Hematopoietic multipotent progenitor cell treated with erythropoietin and hydrocortisone succinate and interleukin-3 and kit ligand, for 17 days (in vitro differentiated cells): Measurements from ENCODE around the gene DNAJC22.
"Not testable (repeated sequence)": the region's sequence is repeated elsewhere in the genome, so short reads cannot be mapped to it uniquely, and the experiment has no call there.

ENCODE experiments used
- DNase-seq: peaks from one replicate; pipeline ENCODE4 v3.0.0-alpha.2; 2015; ENCODE audit warnings: low spot score

The DNAJC22 gene

DNA sequence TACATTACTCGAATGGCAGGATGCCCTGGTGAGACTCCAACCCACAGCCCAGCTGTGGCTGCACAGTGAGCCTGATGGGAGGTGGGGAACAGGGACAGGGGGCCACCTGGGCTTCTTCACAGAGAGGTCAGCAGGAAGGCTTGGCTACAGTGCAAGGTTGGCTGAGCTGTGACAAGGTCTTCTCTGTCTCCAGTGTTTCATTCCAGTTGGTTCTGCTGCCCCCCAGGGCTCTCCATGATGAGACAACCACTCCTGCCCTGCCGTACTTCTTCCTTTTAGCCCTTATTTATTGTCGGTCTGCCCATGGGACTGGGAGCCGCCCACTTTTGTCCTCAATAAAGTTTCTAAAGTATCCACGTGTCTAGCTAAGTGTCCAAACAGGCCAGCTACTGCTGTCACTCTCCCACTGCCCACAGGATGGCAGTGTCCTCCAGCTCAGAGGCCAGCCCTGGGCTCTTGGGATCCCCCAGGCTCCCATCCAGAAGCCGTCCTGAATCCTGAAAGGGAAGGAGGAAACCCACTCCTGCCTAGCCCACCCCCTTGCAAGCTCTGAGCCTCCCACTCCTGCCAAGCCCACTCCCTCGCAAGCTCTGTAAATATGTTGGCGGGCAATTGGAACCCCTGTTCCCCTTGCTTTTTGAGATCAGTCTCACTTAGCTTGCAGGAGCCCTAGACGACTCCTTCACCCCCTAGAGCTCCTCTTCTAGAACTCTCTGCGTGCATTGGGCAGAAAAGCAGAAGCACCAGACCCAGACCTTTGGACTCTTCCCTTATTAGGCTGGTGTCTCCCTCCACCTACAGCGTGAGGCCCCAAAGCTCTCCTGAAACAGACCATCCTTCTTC is 15.1 kb upstream of the DNAJC22 start:
- no peak for DNase-seq

DNA sequence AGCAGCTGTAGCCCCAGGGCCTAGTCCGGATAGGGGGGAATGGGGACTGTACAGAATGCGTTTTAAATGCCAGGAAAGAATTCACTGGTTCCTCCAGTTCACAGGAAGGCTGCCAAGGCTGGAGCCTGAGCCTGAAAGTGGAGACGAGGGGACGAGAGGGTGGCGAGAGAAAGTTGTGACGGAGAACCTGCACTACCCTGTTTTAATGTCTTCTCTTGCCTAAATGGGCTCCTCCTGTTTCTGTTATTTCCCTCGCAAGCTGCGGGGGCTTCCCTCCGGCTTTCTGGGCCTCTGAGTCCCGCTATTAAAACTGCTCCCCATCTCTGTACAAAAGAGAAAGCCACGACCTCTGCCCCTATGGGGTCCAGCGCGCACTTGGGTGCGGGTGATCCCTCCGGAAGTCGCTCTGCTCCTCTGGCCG is 14.2 kb upstream of the DNAJC22 start:
- no peak for DNase-seq

DNA sequence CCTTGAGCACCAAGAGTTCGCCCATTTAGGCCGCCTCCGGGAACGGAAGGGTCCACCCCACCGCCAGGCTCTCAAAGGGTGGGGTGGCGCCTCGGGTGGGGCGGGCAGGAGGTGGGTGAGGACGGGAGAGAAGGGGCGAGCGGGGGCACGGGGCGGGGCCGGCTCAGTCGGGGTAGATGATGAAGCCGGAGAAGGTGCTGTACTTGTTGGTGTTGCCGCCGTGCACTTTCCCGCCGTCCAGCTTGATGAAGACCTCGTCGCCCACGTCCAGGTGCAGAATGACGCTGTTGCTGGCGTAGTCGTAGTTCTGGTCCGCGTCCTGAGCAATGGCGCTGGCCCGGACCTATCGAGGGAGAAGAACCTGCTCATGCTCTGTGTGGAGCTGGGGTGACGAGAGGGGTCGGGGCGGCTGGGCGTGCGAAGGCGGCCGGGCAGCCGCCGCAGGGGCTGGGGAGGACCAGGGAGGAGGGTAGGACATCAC is 13.8 kb upstream of the DNAJC22 start:
- DNase-seq: no peak

DNA sequence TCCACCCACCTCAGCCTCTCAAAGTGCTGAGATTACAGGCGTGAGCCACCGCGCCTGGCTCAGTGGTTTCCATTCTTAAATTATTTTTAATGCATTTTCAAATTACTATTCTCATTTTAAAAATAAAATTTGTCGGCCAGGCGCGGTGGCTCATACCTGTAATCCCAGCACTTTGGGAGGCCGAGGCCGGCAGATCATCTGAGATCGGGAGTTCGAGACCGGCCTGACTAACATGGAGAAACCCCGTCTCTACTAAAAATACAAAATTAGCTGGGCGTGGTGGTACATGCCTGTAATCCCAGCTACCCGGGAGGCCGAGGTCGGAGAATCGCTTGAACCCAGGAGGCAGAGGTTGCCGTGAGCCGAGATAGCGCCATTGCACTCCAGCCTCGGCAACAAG is 12.9 kb upstream of the DNAJC22 start:
- not testable (repeated sequence) for DNase-seq

DNA sequence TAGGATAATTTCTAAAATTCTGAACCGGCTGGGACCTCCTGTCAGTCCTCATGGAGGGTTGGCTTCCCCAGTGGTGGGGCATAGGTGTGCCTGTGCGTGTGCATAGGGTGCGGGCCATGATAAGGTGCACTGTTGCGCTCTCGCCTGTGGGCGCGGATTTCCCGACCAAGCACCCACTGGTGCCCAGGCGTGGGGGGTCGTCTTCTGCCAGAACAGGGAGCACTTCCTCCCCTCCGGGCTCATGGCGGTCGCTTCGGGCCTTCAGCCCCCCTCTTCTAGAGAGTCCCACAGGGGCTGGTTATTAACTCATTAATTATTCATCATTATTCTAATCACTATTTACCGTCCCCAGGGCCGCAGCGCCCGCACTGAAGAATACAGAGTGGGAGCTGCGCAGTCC is 12.5 kb upstream of the DNAJC22 start:
- DNase-seq: no peak

DNA sequence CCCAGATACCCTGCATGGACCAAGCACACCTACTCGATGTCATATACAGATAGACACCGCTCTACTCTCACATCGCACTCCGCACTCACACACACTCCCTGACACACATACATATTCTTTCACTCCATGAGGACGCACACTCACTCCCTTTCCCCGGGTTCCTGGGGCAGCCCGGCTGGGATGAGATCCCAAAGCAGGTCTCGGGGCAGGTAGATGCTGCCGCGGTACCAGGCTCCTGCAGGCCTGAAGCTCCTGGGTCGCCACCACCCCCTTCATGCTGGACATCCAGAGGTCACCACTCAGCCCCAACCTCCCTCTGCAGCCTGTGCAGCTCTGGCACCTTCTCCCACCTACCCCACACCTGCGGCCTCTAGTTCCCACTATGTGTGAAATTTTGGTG is 12.0 kb upstream of the DNAJC22 start:
- DNase-seq: no peak

DNA sequence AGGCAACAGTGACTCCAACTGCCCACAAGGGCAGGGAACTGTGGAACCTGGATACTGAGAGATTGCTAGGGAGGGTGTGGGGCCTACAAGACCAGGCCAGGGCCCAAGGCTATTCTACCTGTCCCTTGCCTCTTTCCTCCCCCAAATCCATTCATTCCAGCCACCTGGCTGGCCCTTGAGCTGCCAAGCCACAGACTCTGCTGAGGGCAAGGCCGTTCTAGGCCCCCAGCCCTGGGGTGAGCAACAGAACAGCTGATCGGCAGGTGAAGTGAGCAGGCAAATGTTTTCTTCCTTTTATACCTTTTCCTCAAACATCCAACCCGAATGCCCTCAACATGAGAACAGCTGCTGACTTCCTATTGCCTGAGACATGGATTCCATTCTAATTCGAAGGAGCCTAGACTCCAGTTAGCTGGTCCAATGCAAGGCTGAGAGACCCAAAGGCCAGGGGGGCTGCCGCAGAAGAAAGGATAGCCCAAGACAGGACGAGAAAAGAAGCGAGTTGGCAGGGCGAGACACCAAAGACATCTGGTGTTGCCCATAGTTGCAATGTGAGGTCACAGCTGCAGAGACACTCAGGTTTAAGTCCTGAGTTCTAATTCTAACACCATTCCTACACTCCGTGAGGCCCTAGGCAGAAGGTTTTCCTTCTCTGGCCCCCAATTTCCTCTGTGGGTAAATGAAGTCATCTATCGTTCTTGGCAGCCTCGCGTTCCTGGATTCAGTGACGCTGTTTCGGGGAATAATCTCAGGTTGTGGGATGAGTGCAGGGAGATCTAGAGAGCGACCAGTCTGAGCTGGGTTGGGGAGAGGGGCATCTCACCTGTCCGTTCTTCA is 11.4 kb upstream of the DNAJC22 start:
- DNase-seq: no peak

DNA sequence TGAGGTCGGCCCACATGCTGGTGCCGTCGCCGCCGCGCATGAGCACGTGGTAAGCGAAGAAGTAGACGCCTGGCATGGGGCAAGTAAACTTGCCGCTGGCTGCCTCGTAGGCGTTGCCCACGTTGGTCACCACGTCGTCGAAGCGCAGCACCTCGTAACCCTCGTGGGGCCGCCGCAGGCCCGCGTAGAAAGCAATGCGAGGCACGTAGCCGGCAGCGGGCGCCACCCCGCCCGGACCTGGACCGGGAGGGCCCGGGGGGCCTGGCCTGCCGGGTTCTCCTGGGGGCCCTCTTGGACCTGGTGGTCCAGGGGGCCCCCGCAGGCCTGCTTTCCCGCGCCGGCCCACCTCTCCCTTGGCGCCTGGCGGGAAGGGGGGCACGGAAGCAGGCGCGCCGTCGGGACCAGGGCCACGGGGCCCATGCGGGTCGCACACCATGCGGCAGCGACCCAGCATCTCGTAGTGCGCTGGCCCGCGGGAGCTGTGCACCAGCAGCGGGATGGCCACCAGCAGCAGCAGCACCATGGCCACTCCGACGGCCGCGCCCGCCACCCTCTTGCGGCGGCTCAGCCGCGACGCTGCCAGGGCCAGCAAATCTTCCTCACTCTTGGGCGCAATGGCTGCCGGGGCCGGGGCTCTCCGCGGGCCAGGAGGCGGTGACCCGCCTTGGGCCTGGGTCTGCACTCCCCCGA is 10.6 kb upstream of the DNAJC22 start:
- DNase-seq: no peak

DNA sequence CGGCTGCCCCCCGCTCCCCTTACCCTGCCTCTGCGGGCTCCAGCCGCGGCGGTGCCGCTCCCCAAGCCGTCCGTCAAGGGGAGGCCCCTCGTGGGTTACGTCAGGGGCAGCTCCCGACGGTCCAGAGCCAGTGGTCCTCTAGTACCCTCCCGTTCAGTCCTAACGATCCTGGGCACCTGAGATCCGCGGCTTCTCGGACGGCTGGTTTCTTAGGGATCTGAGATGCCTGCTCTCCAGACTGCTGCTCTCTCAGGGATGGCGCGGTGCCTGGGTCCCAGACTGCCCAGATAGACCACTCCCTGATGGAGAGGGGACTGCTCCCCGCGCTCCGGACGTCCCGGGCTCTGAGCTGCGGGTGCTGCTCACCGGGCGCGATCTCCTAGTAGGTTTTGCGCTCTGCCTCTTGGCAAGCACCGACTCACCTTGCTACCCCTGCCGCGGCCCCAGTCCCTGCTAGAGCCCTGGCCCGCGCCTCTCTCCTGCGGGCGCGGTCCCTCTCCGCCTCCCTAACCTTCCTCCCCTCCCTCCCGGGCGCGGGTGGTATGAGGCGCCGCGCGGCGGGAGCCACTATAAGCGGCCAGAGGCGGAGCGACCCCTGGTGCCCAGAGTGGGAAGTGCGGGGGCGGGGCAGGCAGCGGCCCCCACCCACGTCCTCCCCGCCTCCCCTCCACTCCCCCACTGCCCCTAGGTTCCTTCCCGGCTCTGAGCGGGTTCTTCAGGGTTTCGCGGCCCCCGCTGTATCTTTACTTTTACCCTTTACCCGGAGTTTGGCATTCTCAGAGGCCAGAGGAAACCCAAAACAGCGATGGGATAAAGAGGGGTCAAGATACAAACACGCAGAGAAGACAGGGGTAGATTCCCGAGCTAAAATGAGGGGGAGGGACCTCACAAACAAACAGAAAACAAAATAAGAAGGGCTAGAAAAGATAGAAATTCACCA is 9.8 kb upstream of the DNAJC22 start, which contains the start of gene C1QL4:
TSS of gene C1QL4 (minus strand) at position 544 of the 940 bp plus-strand sequence. CDS start 711 bp downstream, outside the sequence.
- DNase-seq: peak; percentile 63

DNA sequence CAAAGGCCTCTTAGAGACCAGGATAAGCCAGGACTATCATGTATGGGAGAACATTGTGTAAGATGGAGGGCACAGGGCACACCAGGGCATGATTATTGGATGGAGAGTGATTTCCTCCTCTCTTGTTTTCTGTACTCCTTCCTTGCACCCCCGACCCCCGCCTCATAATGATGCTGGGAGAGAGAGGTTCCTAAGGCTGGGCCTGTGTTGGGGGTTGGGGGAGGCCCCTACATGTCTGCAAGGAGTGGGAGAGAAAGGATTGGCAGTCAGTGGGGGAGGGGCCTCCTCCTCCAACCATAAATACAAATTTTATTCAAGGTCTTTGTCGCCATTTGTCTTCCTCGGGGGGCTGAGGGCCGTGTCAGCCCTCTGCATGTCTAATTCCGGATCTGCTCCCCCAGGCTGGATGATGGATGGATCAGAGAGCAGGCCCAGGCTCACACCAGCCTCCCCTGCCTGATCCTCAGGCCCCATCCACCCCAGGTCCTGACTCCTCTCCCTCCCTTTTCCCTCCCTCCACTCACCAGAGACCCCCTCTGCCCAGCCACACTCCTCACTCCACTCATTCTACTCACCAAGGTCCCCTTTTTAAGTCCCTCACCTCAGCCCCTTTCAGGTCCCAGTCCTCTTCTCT is 7.7 kb upstream of the DNAJC22 start:
- no peak for DNase-seq

DNA sequence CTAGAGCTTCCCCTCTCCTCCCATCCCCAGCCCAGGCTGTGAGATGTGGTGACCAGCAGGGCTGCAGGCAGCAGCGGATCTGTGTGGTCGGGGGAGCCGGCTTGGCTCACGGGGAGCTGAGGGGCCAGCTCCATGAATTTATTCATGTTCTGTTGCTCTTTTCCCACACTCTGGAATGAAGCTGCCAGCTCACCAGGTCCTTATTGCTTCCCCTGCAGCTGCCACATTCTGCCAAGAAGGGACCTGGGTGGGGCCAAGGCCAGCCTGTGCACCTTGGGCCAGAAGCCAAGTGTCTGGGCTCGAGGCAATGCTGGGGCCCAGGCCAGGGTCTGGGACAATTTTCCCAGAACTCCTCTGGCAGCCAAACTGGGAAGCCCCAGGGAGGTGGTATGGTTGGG is 7.2 kb upstream of the DNAJC22 start:
- no peak for DNase-seq

DNA sequence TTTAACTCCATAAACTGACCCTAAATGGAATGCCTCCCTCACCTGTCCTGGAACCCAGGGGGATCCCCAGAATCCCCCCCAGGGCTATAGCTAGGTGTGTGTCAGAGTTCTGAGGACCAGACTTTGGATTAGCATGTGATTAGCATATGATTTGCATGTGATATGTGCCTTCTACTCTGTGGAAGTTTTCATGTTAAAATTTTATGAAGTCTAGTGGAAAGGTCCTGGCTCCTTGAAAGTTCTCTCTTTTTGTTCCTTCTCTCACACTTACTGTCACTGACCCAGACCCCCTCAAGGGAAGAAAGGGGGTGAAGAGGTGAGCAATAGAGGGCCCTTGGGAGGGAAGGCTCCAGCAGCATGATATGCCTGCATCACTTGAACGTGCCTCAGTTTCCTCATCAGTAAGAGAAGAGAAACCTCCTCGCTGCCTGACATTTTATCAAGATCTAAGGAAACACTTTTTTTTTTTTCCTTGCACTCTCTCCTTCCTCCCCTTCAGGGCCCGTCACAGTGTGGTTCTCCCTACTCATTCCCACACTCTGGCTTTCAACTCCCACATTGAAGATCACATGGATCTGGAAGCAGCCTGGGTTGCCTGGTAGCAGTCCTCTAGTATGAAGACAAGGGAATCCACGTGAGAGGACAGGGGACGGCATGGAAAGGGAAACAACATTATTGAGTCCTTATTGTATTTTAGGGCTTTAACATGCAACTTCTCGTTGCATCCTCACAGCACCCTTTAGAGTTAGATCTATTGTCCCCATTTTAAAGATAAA is 6.4 kb upstream of the DNAJC22 start:
- DNase-seq: no peak

DNA sequence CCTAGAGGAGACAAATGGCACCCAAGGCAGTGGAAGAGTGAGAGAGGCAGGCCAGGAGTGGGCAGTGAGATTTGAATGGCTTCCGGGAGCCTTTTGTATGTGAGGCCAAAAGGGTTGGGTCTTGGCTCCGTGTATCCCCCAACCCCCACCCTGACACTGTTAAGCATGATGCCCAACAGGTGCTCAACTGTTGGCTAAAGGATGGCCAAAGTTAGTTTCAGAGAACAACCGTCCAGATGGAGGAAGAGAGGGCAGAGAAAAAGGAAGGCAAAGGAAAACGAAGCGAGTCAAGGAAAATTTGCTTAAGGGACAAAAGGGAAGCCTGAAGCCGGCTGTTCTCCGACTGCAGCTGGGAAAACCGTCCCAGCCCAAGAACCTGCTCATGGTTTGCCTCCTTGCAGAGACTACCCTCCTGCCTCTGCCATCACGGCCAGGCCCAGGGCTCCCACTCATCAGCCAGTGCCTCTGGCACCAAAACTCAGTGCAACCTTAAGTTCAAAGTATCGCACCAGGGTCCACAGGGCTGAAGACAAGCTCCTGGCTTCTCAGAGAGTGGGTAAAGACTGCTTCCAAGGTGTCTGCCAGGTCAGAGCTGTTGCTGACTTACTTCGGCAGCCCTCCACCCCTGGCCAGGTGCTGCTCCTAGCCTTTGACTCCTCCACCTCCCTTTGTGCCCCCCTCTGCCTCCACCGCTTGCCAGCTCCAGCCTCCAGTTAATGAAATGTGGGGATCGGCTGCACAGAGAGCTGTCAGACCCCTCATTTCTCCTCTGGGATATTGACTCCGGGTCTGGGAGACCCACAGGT is 5.5 kb upstream of the DNAJC22 start:
- DNase-seq: no peak

DNA sequence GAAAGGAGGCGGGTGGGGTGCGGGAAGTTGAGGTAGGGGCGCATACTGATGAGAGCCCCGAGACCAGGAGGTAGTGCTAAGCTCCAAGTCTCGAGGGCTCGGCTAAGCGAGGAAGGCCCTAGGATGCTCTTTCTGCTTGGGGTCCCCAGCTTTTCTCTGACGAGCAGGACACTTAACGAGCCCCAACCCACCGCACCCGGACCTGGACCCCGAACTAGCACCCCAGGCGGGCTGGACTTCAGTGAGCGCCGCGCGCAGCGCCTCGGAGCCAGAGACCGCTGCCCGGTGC is 5.0 kb upstream of the DNAJC22 start:
- DNase-seq: no peak

DNA sequence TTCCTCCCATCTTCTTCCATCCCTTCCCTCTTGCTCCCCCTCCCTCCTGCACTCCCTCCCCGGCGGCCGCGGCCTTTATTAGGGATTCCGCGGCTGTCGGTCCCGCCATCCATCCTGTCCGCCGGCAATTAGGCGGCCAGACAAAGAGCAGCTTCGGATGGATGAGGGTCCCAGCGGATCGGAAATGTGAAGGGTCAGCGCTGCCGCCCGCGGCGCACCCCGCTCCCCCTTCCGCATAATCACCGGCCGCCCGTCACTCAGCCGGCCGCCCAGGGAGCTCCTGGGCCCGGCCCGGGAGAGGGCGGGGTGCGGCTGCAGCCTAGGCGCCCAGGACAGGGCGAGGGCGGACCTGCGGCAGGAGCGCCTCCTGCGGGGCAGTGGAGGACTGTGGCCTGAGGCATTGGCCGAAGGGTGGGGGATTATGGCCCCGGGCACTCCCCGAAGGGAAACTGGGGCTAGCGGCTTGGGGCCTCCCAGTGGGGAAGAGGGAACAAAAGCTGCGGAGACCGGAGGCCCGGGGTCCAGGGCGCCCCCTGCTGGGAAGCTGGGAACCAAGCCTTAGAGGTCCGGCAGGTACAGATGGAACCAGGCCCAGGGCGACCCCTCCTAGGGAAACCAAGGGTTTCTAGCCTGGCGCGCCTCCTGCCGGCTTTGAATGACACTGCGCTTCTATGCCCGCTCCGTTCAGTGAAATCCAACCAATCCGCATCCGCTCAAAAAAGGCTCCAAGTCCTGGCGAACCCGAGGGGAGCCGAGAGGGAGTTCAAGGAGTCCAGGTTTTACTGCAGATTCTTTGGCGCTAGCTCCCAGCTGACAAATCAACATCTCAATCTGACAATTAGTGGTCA is 4.4 kb upstream of the DNAJC22 start:
- peak; percentile 76 for DNase-seq

DNA sequence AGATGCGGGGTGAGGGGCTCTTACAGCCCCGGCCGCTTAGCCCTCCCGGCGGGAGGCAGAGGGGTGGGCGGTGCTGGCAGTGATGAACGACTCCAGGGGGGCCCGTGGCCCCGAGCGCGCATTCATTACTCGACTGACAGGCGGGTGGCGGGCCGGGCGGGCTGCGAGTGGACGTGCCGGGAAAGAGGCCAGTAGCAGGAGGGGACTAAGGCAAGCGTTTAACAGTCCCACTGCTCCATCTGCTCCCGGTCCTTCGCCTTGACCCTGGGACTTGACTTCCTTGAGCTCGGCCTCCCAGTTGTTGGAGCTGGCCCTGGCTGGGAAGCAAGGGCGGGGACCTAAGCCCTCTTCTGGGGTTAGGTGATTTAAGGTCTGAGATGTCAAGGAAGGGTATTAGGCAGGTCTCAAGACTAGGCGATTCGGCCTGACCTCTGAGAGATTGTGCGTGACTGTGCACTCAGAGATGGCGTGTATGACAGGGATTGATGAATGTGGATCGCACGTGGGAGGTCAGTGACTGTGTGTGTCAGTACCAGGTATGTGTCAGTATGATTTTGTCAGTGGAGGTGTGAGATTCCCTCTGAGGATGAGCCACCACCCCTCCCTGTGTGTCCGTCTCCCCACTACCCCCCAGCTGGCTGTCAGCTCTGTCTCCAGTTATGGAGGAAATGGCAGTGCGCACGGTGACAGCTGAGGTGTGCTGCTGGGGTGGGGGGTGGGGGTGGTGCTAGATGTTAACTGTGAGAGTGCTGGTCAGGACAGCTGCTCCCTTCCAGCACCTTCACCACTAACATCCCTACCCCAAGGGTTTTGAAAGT is 3.6 kb upstream of the DNAJC22 start:
- DNase-seq: no peak

DNA sequence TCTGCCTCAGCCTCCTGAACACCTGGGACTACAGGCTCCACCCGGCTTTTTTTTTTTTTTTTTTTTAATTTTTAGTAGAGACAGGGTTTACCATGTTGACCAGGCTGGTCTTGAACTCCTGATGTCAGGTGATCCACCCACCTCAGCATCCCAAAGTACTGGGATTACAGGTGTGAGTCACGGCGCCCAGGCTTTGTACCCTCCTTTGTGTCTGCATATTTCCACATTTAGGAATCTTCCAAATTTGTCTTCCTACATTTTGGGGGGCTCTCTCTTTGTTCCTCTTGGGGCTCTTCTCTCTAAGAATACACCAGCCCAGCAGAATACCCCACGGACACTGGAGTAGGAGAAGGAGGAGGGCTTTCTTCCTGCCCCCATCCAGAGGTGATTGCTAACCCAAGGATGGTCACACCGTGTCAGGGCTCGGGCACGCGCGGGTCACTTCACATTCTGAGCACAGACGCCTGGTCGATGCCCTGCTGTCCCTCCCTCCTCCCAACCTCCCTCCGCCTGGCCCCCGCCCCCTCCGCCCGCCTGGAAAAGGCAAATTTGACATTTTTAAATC is 2.1 kb upstream of the DNAJC22 start:
- no peak for DNase-seq
